ENCODE data around the gene MAMSTR. TPM values are rescaled to one million over a fixed set of nuclear protein-coding genes. Genes with fewer than 3 reads are reported as not detected.
A peak's percentile ranks its signal among the peaks of the same experiment; 100 is the strongest.

The MAMSTR gene
- total RNA-seq, 1 experiment from 2014 or later = 1.6 TPM

DNA sequence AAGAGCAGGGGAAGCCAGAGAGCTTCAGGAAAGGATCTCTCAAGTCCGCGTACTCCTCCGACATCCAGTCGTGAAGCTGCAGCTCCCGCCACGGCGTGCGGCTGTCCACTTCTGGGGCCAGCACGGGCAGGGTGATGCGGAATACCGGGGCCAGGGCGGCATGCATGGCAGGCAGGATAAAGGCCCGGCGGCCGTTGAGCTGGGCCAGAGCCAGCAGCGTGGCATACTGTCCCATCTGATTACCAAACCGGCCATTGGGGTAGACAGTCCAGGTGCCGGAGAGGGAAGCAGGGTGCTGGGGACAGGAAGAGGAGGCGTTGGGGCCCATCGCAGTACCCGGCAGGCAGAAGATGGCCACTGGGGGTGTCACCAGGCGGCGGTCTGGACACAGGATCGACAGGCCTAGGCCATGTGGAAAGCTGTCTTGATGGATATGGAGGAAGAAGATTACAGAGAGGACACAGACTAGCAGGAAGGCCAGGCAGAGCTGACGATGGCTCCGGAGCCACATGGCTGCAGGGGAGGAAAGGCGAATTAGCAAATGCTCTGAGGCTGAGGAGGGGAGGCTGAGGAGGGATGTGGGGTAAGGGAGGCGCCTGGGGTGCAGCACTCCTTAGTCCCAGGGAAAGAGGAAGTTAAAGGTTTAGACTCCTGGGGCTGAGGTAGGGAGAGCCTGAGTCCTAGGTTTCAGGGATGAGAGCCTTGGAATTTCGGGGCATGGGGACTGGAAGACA, 31.4 kb upstream of the MAMSTR start:
- Histone ChIP-seq H2AFZ (ENCODE audit: low read length) (no peak overlapping the region), H3K9me3 (ENCODE audit: control insufficient read depth, low read depth, low read length) (no peaks in the 10 kb centered on the region), H3K4ac (ENCODE audit: low read depth, low read length) (no peak overlapping the region), H2BK120ac (ENCODE audit: low read depth, low read length, poor library complexity, severe bottlenecking) (no peak overlapping the region), H3K79me2 (ENCODE audit: insufficient read depth, low read length) (peaks cover 4% of the 10 kb centered on the region; the same call in 1 of the 2 replicates), H2BK12ac (ENCODE audit: insufficient read length, low read depth, low read length) (no peak overlapping the region), H4K20me1 (ENCODE audit: control insufficient read depth, insufficient read depth, insufficient read length) (no peaks in the 10 kb centered on the region), H3K4me1 (ENCODE audit: insufficient read depth, low read length) (peaks cover 12% of the 10 kb centered on the region; the same call in 1 of the 2 replicates), H3K23me2 (ENCODE audit: insufficient read length, low read depth, low read length, poor library complexity, severe bottlenecking) (peaks cover 13% of the 10 kb centered on the region), H3K79me1 (ENCODE audit: insufficient read depth, low read depth, low read length, poor library complexity, severe bottlenecking) (peaks cover 6% of the 10 kb centered on the region), H3K14ac (ENCODE audit: insufficient read depth, low read length) (no peak overlapping the region), H3K56ac (ENCODE audit: insufficient read length, low read depth, low read length) (no peak overlapping the region), H2BK5ac (ENCODE audit: insufficient read length, low read length) (no peak overlapping the region), H3K27ac (ENCODE audit: insufficient read length, low read depth, low read length) (no peak overlapping the region), H3K27me3 (ENCODE audit: insufficient read depth, low read length) (no peaks in the 10 kb centered on the region), H4K91ac (ENCODE audit: insufficient read length, low read depth, low read length) (no peak overlapping the region), H2AK5ac (ENCODE audit: insufficient read length, low read length) (no peak overlapping the region), H3K18ac (ENCODE audit: insufficient read length, low read depth, low read length) (no peak overlapping the region), H3T11ph (ENCODE audit: low read length) (no peak overlapping the region), H3K4me2 (ENCODE audit: insufficient read depth, insufficient read length, low read length) (peak overlapping the region; percentile 97), H2BK15ac (ENCODE audit: low read depth, low read length) (no peak overlapping the region), H4K5ac (ENCODE audit: insufficient read length, low read depth, low read length) (no peak overlapping the region), H4K8ac (replicated peaks; ENCODE audit: insufficient read length, low read depth, low read length) (no peak overlapping the region), H3K23ac (ENCODE audit: insufficient read length, low read depth, low read length) (no peak overlapping the region), H3K9ac (ENCODE audit: extremely low read depth, insufficient read length, low read length) (no peak overlapping the region), H2BK20ac (ENCODE audit: low read depth, low read length, poor library complexity, severe bottlenecking) (no peak overlapping the region)
- WGBS (ENCODE audit: extremely low coverage, insufficient read length, low lambda C conversion rate) = no CpG with 5 or more reads among the region's 29 CpGs
- H3K4me1 Mint-ChIP-seq = peaks cover 41 to 50% of the 10 kb centered on the region in 2 experiments
- H3K27ac Mint-ChIP-seq = peak overlapping the region; percentile 45 to 61 (median 59); a peak in 5 of 7 replicates
- peaks cover 21 to 33% (median 30%) of the 10 kb centered on the region in 3 experiments; a peak in 6 of 7 replicates for H3K36me3 Mint-ChIP-seq (ENCODE audit: insufficient read depth in 1 of 3, low read depth in 3 of 3)
- DNase-seq = no peak
- peaks cover 10% of the 10 kb centered on the region for H3K27me3 Mint-ChIP-seq (ENCODE audit: low read depth)
- H3K9me3 Mint-ChIP-seq = no peaks in the 10 kb centered on the region; a peak in 2 of 5 replicates
- H3K4me3 Mint-ChIP-seq = peak overlapping the region; percentile 84 to 94
- TF ChIP-seq CTCF (conservative IDR thresholded peaks at IDR 0.05) = no peak

All from H9 (cell line).